ENCODE results near the gene DEPP1.

The DEPP1 gene

GRCh38 chr10:44933451-44934321 lies 44.9 kb downstream of the DEPP1 start:
- DNase-seq (ENCODE audit: low read depth, low spot score), result no peak

- DNase-seq (ENCODE audit: low read depth, low spot score), result peak; percentile 41
Measured at GRCh38 chr10:44932517-44933450, 45.8 kb downstream of the DEPP1 start.

GRCh38 chr10:44931621-44932516 lies 46.7 kb downstream of the DEPP1 start:
- no peak for DNase-seq (ENCODE audit: low read depth, low spot score)

- DNase-seq (ENCODE audit: low read depth, low spot score), result no peak
Measured at GRCh38 chr10:44930904-44931620, 47.5 kb downstream of the DEPP1 start.

GRCh38 chr10:44929356-44930255 lies 49.0 kb downstream of the DEPP1 start:
- no peak for DNase-seq (ENCODE audit: low read depth, low spot score)

GRCh38 chr10:44928462-44928861 lies 50.1 kb downstream of the DEPP1 start:
- no peak for DNase-seq (ENCODE audit: low read depth, low spot score)

GRCh38 chr10:44927352-44927751 lies 51.3 kb downstream of the DEPP1 start:
- DNase-seq (ENCODE audit: low read depth, low spot score), result no peak

GRCh38 chr10:44926751-44927351 lies 51.8 kb downstream of the DEPP1 start:
- DNase-seq (ENCODE audit: low read depth, low spot score), result no peak

Data from brain pericyte (primary cell).